GM12873 (cell line): ENCODE data around the gene ELMO1.

Experiments
- CTCF ChIP-seq: IDR thresholded peaks from 2 replicates; pipeline ENCODE4 v1.5.1; 2012; ENCODE audit warnings: low read depth, mild to moderate bottlenecking, moderate library complexity, low read length, control low read depth; ENCODE audit not compliant: insufficient read depth; ENCODE audit errors: missing control alignments

ELMO1 gene

GRCh38 chr7:37289781-37290180 lies 158.9 kb downstream of the ELMO1 start:
- TF ChIP-seq CTCF, result no peak

GRCh38 chr7:37289367-37289766 lies 159.3 kb downstream of the ELMO1 start:
- no peak for TF ChIP-seq CTCF

- no peak for TF ChIP-seq CTCF
Measured at GRCh38 chr7:37287131-37287855, 161.4 kb downstream of the ELMO1 start.

GRCh38 chr7:37286454-37286832 lies 162.2 kb downstream of the ELMO1 start:
- TF ChIP-seq CTCF, result no peak

- TF ChIP-seq CTCF, result no peak
Measured at GRCh38 chr7:37285706-37286453, 162.8 kb downstream of the ELMO1 start.

GRCh38 chr7:37284805-37285231 lies 163.8 kb downstream of the ELMO1 start:
- TF ChIP-seq CTCF, result peak; percentile 90

- no peak for TF ChIP-seq CTCF
Measured at GRCh38 chr7:37284285-37284684, 164.4 kb downstream of the ELMO1 start.
